Nephron progenitor cell (in vitro differentiated cells): ENCODE results near the gene DEAF1.

ENCODE experiments used
- DNase-seq: peaks from one replicate; pipeline ENCODE4 v3.0.0; 2021
- H3K27ac Mint-ChIP-seq: 2 replicates; pipeline ENCODE4 v1.8.0; 2021; ENCODE audit warnings: mild to moderate bottlenecking, moderate library complexity, mixed read lengths
- H3K27me3 Mint-ChIP-seq: 2 replicates; pipeline ENCODE4 v1.8.0; 2021; ENCODE audit warnings: mild to moderate bottlenecking, low read depth, mixed read lengths; ENCODE audit not compliant: poor library complexity
- H3K36me3 Mint-ChIP-seq: 2 replicates; pipeline ENCODE4 v1.8.0; 2021; ENCODE audit warnings: low read depth, mixed read lengths
- H3K4me1 Mint-ChIP-seq: 2 replicates; pipeline ENCODE4 v1.8.0; 2021; ENCODE audit warnings: mixed read lengths
- H3K4me3 Mint-ChIP-seq: 2 replicates; pipeline ENCODE4 v1.8.0; 2021; ENCODE audit warnings: mild to moderate bottlenecking, moderate library complexity, mixed read lengths
- H3K9me3 Mint-ChIP-seq: 2 replicates; pipeline ENCODE4 v1.8.0; 2021; ENCODE audit warnings: mild to moderate bottlenecking, moderate library complexity, mixed read lengths
- CTCF ChIP-seq: fragments of 200-600 bp; sonication (generic); IDR thresholded peaks from 2 replicates; pipeline ENCODE4 v1.5.0; 2021; ENCODE audit warnings: antibody characterized with exemption

DEAF1 gene

DNA sequence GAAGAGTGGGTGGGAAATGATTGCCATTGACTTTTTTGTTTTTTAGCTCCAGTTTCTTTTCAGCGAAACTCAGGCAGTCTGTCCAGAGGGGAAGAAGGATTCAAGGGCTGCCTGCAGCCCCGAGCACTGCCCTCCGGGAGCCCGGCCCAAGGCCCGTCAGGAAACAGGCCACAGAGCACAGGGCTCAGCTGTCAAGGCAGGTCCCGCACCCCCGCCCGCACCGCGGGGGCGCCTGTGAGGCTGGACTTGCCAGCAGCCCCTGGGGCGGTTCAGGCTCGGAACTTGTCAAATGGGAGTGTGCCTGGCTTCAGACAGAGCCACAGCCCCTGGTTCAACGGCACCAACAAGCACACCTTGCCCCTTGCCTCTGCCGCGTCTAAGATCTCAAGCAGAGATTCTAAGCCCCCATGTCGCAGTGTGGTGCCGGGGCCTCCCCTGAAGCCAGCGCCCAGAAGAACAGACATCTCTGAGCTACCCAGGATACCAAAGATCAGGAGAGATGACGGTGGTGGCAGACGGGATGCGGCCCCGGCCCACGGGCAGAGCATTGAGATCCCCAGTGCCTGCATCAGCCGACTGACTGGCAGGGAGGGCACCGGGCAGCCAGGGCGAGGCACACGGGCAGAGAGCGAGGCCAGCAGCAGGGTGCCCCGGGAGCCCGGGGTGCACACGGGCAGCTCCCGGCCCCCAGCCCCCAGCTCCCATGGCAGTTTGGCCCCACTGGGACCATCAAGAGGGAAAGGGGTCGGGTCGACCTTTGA lies 87.8 kb downstream of the DEAF1 start:
- peaks cover 4% of the 10 kb centered on the region for H3K4me1 Mint-ChIP-seq
- no peaks in the 10 kb centered on the region for H3K9me3 Mint-ChIP-seq
- no peak overlapping the region for H3K4me3 Mint-ChIP-seq
- DNase-seq: no peak
- TF ChIP-seq CTCF: no peak
- H3K27ac Mint-ChIP-seq: peak overlapping the region; percentile 83
- no peaks in the 10 kb centered on the region for H3K27me3 Mint-ChIP-seq
- peaks cover 34% of the 10 kb centered on the region for H3K36me3 Mint-ChIP-seq

DNA sequence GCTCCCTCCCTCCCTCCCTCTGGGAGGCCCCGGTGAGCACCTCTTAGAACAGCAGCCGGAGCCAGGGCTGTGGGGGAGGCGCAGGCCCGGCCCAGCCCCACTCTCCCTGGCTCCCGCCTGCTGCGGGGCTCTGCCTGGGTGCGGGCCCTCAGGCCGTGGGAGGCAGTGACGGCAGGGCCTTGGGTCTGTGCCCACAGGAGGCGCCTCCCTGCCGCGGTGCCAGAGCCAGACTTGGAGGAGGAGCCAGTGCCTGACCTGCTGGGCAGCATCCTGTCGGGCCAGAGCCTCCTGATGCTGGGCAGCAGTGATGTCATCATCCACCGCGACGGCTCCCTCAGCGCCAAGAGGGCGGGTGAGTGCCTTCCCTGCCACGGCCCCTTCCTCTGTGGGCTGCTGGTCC lies 88.8 kb downstream of the DEAF1 start:
- Mint-ChIP-seq H3K27ac (no peak overlapping the region), H3K36me3 (peaks cover 39% of the 10 kb centered on the region), H3K4me1 (no peaks in the 10 kb centered on the region), H3K4me3 (no peak overlapping the region), H3K9me3 (no peaks in the 10 kb centered on the region), H3K27me3 (no peaks in the 10 kb centered on the region)
- no peak for DNase-seq
- no peak for TF ChIP-seq CTCF

DNA sequence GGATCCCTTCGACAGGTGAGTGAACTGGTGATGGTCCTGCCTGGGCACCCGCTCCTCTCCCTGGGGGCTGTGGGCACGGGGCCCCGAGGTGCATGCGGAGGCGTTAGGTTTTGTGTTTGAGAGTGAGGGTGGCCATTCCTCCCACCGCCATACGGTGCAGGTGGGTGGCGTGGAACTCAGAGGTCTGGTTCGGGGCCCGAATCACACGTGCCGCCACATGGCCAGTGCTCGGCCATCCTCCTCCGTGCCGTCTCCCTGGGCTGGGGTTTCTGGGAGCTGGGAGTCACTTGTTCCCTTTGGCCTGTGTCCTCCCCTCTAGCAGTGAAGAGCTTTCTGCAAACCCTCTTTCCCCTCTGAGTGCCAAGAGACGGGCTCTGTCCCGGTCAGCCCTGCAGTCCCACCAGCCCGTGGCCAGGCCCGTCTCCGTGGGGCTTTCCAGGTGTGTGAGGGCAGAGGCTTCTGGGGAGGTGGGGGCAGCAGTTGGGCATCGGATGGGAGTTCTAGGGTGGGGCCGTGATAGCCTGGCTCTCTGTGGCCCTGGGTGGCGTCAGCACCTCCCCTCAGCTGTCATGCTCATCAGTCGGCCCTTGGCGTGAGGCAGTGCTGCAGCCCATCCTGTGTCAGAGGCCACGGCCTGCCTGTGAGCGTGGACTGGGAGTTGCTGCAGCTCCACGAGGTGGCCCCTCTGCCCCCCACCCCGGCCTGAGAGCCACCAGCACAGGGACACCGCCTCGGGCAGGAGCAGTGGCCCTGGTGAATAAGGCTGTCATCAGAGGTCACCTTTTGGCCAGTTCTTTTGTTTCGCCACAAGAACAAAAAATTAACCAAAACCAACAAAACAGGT lies 89.5 kb downstream of the DEAF1 start:
- Mint-ChIP-seq H3K36me3 (peaks cover 35% of the 10 kb centered on the region), H3K4me1 (no peaks in the 10 kb centered on the region), H3K9me3 (no peaks in the 10 kb centered on the region), H3K4me3 (no peak overlapping the region), H3K27me3 (no peaks in the 10 kb centered on the region), H3K27ac (no peak overlapping the region)
- DNase-seq: no peak
- TF ChIP-seq CTCF: no peak

GRCh38 chr11:603154-603553 lies 91.9 kb downstream of the DEAF1 start:
- H3K36me3 Mint-ChIP-seq: peaks cover 37% of the 10 kb centered on the region
- H3K27me3 Mint-ChIP-seq: no peaks in the 10 kb centered on the region
- no peaks in the 10 kb centered on the region for H3K9me3 Mint-ChIP-seq
- DNase-seq: no peak
- TF ChIP-seq CTCF: no peak
- no peaks in the 10 kb centered on the region for H3K4me1 Mint-ChIP-seq
- H3K27ac Mint-ChIP-seq: no peak overlapping the region
- H3K4me3 Mint-ChIP-seq: no peak overlapping the region

DNA sequence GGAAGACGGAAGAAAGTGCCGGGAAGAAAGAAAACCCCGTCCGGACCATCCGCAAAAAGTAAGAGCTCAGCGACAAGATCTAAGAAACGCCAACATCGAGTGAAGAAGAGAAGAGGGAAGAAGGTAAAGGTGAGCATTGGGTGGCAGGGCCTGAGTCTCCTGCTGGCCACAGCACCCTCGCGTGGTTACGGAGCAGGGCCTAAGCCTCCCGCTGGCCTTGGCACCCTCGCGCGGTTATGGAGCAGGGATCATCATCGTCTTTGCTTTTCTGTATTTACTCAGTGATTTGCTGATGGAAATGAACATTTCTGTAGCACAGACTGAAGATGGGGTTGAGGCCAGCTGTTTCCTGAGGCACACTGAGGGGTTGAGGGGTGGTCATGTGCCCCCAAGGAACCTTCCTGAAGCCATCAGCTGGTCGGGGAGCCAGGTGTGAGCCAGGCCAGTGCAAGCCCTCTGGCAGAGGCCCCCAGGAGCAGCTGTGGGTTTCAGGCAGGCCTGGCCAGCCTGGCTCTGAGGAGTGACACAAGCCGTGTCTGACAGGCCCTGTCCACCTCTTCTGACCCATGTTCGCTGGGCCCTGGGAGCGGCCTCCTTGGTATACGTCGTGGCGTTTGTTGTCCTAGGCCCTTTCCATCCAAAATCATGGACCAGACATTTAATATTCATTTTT lies 93.3 kb downstream of the DEAF1 start:
- DNase-seq: no peak
- no peaks in the 10 kb centered on the region for H3K9me3 Mint-ChIP-seq
- peak overlapping the region; percentile 59 for H3K27ac Mint-ChIP-seq
- H3K27me3 Mint-ChIP-seq: no peaks in the 10 kb centered on the region
- no peak overlapping the region for H3K4me3 Mint-ChIP-seq
- no peak for TF ChIP-seq CTCF
- peaks cover 41% of the 10 kb centered on the region for H3K36me3 Mint-ChIP-seq
- no peaks in the 10 kb centered on the region for H3K4me1 Mint-ChIP-seq
